ENCODE measurements around the gene TRAM2. TPM values are rescaled to one million over a fixed set of nuclear protein-coding genes. Genes with fewer than 3 reads are reported as not detected.

The TRAM2 gene
- total and polyA plus RNA-seq, 8 donors, result 1.9 to 11.2 (median 5.0) TPM

- H3K4me1 ChIP-seq, result peaks cover 17 to 54% (median 36%) of the 10 kb centered on the region in 3 donors
- no peaks in the 10 kb centered on the region for H3K27me3 ChIP-seq
- DNase-seq, result peak in 2 of 6 donors; percentile 36 to 53
- no peak for FAIRE-seq
- WGBS, 2 donors, result 50 to 61% methylated on average over 9 of the region's 9 CpGs
- no peak for TF ChIP-seq CTCF (IDR thresholded peaks at IDR 0.05)
- H3K4me3 ChIP-seq, result no peak overlapping the region
- no peaks in the 10 kb centered on the region for H3K36me3 ChIP-seq
- H3K27ac ChIP-seq, result no peak overlapping the region
- H3K9me3 ChIP-seq, result no peaks in the 10 kb centered on the region
- intact Hi-C loops (cut with DNase I), result no loop called here
- ATAC-seq, result peak in 1 of 4 donors; percentile 3
Observed at GRCh38 chr6:52547647-52548352, 29.1 kb downstream of the TRAM2 start.

GRCh38 chr6:52546678-52547077 is 30.2 kb downstream of the TRAM2 start:
- Histone ChIP-seq H3K27ac (no peak overlapping the region), H3K4me1 (peaks cover 12 to 44% (median 34%) of the 10 kb centered on the region in 3 donors), H3K27me3 (no peaks in the 10 kb centered on the region), H3K9me3 (no peaks in the 10 kb centered on the region), H3K36me3 (no peaks in the 10 kb centered on the region), H3K4me3 (no peak overlapping the region)
- 91% methylated on average over 3 of the region's 3 CpGs for WGBS, 2 donors
- ATAC-seq (no peak), FAIRE-seq (no peak), DNase-seq (no peak)
- TF ChIP-seq CTCF (IDR thresholded peaks at IDR 0.05), result no peak
- intact Hi-C loops (cut with DNase I), result no loop called here

- no peak for TF ChIP-seq CTCF (IDR thresholded peaks at IDR 0.05)
- Histone ChIP-seq H3K27me3 (no peaks in the 10 kb centered on the region), H3K4me3 (no peak overlapping the region), H3K9me3 (no peaks in the 10 kb centered on the region), H3K27ac (no peak overlapping the region), H3K4me1 (peaks cover 12 to 42% (median 32%) of the 10 kb centered on the region in 3 donors), H3K36me3 (no peaks in the 10 kb centered on the region)
- intact Hi-C loops (cut with DNase I), result no loop called here
- DNase-seq (no peak), ATAC-seq (no peak), FAIRE-seq (no peak)
- 88 to 89% methylated on average over 1 of the region's 1 CpG for WGBS, 2 donors
Observed at GRCh38 chr6:52546192-52546591, 30.7 kb downstream of the TRAM2 start.

GRCh38 chr6:52545406-52546119 is 31.3 kb downstream of the TRAM2 start:
- Histone ChIP-seq H3K27ac (no peak overlapping the region), H3K27me3 (no peaks in the 10 kb centered on the region), H3K4me3 (no peak overlapping the region), H3K4me1 (peaks cover 12 to 36% (median 32%) of the 10 kb centered on the region in 3 donors), H3K36me3 (no peaks in the 10 kb centered on the region), H3K9me3 (no peaks in the 10 kb centered on the region)
- intact Hi-C loops (cut with DNase I), result no loop called here
- ATAC-seq (peak in 2 of 4 donors; percentile 46 to 47), DNase-seq (no peak), FAIRE-seq (no peak)
- no peak for TF ChIP-seq CTCF (IDR thresholded peaks at IDR 0.05)
- WGBS, 2 donors, result 76 to 77% methylated on average over 6 of the region's 6 CpGs
